ENCODE measurements around the gene GNG7. TPM values are rescaled to one million over a fixed set of nuclear protein-coding genes. Genes with fewer than 3 reads are reported as not detected.

GNG7 gene
- total RNA-seq, 1 experiment from 2014 or later: 0.03 TPM

DNA sequence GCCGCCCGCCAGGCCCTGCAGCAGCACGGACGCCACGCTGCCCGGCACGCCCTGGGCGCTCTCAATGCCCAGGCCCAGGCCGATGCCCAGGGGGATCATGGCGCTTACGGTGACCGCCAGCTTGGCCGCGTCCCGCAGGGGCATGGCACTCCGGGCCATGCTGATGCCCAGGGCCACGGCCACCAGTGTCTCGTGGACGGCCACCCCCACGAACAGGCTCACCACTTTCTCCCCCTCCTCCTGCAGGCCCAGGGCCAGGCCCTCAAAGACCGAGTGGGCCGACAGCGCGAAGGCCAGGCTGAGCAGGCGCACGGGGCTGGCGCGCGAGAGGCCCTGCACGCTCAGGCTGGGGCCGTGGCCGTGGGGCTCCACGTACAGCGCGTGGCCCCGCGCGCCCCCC lies 30.4 kb upstream of the GNG7 start:
- H3K9me3 ChIP-seq (replicated peaks): no peaks in the 10 kb centered on the region; the same call in 1 of the 2 replicates
- H3K36me3 ChIP-seq: peaks cover 33% of the 10 kb centered on the region
- no peak overlapping the region for H3K27ac ChIP-seq
- no peak overlapping the region for H3K4me3 ChIP-seq
- H3K4me1 ChIP-seq (replicated peaks): no peaks in the 10 kb centered on the region
- no peak for DNase-seq (ENCODE audit: low read depth in 1 of 2, low spot score in 2 of 2)
- H3K27me3 ChIP-seq (replicated peaks): peaks cover 13% of the 10 kb centered on the region

DNA sequence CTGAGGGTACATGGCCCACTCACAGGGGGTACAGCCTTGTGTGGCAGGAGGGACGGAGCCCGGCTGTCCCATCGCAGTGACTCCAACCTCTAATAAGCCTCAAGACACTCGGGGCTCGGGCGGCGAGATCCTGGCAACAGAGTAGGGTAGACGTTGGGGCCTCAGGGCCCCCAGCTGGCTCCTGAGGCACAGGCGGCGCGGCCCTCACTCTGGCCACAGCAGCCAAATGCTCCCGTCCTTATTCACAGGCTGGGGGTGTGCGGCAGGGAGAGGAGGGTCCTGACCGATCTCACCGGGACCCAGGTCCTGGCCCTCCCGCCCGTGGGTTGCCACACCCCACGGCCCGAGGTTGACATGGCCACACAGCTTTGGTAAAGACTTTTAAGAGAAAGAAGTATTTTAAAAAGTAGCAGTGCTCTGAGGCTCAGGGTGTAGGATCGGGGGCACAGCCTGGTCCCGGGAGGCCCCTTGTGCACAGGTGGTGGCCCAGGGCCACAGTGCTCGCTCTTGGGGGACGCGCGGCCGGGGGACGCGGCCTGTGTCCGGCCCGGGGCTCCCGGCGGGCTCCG lies 29.7 kb upstream of the GNG7 start:
- Histone ChIP-seq H3K27ac (no peak overlapping the region), H3K36me3 (peaks cover 33% of the 10 kb centered on the region), H3K4me1 (replicated peaks) (no peaks in the 10 kb centered on the region), H3K9me3 (replicated peaks) (no peaks in the 10 kb centered on the region; the same call in 1 of the 2 replicates), H3K27me3 (replicated peaks) (peaks cover 20% of the 10 kb centered on the region), H3K4me3 (no peak overlapping the region)
- no peak for DNase-seq (ENCODE audit: low read depth in 1 of 2, low spot score in 2 of 2)

DNA sequence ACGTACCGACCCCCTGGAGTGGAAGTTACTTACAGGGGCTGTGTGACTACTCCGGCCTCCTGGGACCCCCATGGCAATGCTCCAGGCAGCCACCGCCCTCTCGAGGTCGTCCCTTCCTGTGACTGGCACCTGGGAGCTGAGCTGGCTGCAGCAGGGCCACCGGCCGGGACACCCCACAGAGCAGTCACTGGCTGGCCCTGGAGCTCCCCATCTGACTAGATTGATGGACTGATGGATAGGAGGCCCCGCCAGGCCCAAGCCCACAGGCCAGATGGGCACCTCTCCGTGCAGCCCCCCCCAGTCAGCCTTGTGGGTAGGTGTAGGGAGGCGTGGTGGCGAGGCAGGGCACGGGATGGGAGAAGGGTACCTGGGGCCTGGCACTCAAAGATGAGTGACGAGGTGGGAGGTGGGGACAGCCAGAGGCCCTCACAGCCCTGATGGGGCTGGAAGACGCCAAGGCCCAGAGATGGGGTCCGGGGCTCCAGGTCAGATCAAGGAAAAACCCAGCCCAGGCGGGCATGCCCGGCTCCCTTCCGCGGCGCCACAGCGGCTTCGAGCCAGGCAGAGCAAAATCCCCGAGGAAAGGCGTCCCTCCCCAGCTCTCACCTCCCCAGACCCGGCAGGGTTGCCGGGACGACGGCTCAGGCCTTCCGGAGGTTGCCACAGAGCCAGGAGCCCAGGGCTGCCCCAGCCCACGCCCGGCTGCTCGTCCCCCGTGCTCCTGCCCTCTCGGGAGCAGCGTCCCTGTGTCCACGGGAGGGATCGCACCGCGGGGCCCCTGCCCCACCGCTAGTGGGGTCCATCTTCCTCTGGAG lies 28.9 kb upstream of the GNG7 start:
- Histone ChIP-seq H3K4me3 (no peak overlapping the region), H3K27ac (no peak overlapping the region), H3K36me3 (peaks cover 25% of the 10 kb centered on the region), H3K4me1 (replicated peaks) (no peaks in the 10 kb centered on the region), H3K27me3 (replicated peaks) (peaks cover 28% of the 10 kb centered on the region), H3K9me3 (replicated peaks) (no peaks in the 10 kb centered on the region; the same call in 1 of the 2 replicates)
- no peak for DNase-seq (ENCODE audit: low read depth in 1 of 2, low spot score in 2 of 2)

DNA sequence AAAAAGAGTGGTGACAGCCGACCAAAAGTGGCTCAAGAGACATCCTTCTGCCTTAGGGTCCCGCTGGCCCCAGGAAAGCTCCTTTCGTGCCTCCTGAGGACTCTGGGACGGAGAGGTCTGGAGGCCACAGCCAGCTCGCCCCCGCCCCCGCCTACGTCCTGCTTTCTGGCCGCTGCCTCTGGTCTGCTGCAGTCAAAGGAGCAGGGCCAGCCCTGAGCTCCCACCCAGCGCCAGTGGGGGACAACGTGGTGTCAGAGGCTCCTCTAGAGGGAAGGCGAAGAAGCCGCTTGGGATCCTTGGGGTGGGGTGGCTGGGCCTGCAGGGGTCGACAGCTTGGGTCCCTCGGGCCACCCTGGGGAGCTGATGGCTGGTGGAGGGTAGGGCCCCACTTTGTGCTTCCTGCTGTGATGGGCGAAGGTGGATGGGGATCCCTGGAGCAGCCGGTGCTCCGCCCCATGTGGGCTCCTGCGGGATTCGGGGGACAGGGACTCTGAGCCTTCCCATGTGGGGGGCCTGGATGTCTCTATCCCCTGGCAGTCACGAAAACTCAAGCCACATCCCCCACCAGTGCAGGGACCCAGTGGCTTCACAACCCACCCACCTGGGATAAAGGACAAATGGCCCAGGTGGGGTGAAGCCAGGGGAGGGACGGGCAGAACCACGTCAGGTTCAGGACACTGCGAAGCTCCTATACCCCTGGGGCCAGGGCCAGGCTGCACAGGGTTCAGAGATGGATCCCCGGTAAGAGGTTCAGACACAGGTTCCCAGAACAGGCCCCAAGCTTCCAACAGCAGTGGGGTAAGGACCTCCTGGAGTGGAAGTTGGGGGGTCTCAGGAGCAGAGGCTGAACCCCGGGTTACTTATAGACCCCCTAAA lies 27.7 kb upstream of the GNG7 start:
- H3K36me3 ChIP-seq: peaks cover 13% of the 10 kb centered on the region
- DNase-seq (ENCODE audit: low read depth in 1 of 2, low spot score in 2 of 2): peak in 1 of 2 experiments; percentile 43
- no peaks in the 10 kb centered on the region for H3K9me3 ChIP-seq (replicated peaks)
- H3K4me3 ChIP-seq: no peak overlapping the region
- no peaks in the 10 kb centered on the region for H3K4me1 ChIP-seq (replicated peaks)
- H3K27me3 ChIP-seq (replicated peaks): peaks cover 33% of the 10 kb centered on the region
- no peak overlapping the region for H3K27ac ChIP-seq

DNA sequence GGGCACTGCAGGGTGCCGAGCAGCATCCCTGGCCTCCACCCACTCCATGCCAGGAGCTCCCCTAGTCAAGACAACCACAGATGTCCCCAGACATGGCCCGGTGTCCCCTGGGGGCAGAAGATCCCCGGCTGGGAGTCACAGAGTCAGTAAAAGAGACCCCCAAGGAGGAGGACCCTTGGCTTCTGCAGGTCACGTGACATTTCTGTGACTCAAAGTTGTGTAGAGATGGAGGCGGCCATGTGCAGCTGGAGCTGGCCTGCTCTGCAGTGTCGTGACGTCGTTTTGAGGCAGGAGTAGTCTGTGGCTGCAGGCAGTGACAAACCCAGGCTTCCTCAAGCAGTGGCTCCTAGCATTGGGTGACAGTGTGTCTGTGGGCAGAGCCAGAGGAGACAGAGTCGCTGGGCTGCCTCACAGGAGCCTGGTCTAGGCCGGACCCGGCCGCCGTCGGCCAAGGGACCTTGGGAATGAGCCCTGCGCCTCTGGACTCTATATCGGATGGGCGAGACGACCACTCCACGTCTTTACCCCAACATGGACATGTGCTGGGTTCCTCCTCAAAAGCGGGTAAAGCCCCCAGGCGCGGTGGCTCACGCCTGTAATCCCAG lies 26.4 kb upstream of the GNG7 start:
- H3K27ac ChIP-seq: no peak overlapping the region
- DNase-seq (ENCODE audit: low read depth in 1 of 2, low spot score in 2 of 2): no peak
- H3K9me3 ChIP-seq (replicated peaks): no peaks in the 10 kb centered on the region
- peaks cover 7% of the 10 kb centered on the region for H3K36me3 ChIP-seq
- H3K4me3 ChIP-seq: no peak overlapping the region
- H3K27me3 ChIP-seq (replicated peaks): peaks cover 33% of the 10 kb centered on the region
- no peaks in the 10 kb centered on the region for H3K4me1 ChIP-seq (replicated peaks)

GRCh38 chr19:2727640-2727944 lies 25.1 kb upstream of the GNG7 start:
- Histone ChIP-seq H3K4me3 (no peak overlapping the region), H3K27me3 (replicated peaks) (peaks cover 33% of the 10 kb centered on the region), H3K27ac (no peak overlapping the region), H3K36me3 (peaks cover 2% of the 10 kb centered on the region), H3K9me3 (replicated peaks) (no peaks in the 10 kb centered on the region), H3K4me1 (replicated peaks) (peaks cover 10% of the 10 kb centered on the region)
- DNase-seq (ENCODE audit: low read depth in 1 of 2, low spot score in 2 of 2): peak in 1 of 2 experiments; percentile 43

- Histone ChIP-seq H3K36me3 (no peaks in the 10 kb centered on the region), H3K4me3 (no peak overlapping the region), H3K4me1 (replicated peaks) (peaks cover 11% of the 10 kb centered on the region), H3K9me3 (replicated peaks) (no peaks in the 10 kb centered on the region), H3K27me3 (replicated peaks) (peaks cover 36% of the 10 kb centered on the region), H3K27ac (no peak overlapping the region)
- DNase-seq (ENCODE audit: low read depth in 1 of 2, low spot score in 2 of 2): peak in 1 of 2 experiments; percentile 42
Measured at GRCh38 chr19:2726904-2727639, 24.6 kb upstream of the GNG7 start.

GRCh38 chr19:2726160-2726855 lies 23.8 kb upstream of the GNG7 start:
- Histone ChIP-seq H3K4me1 (replicated peaks) (peaks cover 11% of the 10 kb centered on the region), H3K4me3 (no peak overlapping the region), H3K27me3 (replicated peaks) (peaks cover 43% of the 10 kb centered on the region), H3K36me3 (no peaks in the 10 kb centered on the region), H3K9me3 (replicated peaks) (no peaks in the 10 kb centered on the region), H3K27ac (no peak overlapping the region)
- DNase-seq (ENCODE audit: low read depth in 1 of 2, low spot score in 2 of 2): no peak

DNA sequence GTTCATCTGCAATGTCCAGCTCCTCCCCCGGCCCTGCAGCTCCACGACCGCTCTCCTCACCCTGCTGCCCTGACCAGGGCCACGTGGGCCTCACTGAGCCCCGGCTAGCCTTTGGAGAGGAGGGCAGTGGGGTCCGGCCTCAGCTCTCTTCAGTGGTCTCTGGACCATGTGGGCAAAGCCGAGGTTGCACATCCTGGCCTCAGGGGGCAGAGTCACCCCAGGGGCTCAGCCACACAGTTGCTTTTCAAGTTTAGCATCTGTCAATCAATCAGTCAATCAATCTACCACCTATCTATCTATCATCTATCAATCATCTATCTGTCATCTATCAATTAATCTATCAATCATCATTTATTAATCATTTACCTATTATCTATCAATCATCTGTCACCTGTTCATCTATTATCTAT lies 21.7 kb upstream of the GNG7 start:
- Histone ChIP-seq H3K27ac (no peak overlapping the region), H3K36me3 (no peaks in the 10 kb centered on the region)

GRCh38 chr19:2723747-2724146 lies 21.3 kb upstream of the GNG7 start:
- Histone ChIP-seq H3K4me1 (replicated peaks) (peaks cover 11% of the 10 kb centered on the region), H3K36me3 (no peaks in the 10 kb centered on the region), H3K9me3 (replicated peaks) (no peaks in the 10 kb centered on the region), H3K27ac (no peak overlapping the region), H3K27me3 (replicated peaks) (peaks cover 50% of the 10 kb centered on the region), H3K4me3 (no peak overlapping the region)
- peak in 1 of 2 experiments; percentile 44 for DNase-seq (ENCODE audit: low read depth in 1 of 2, low spot score in 2 of 2)

More for the DNA sequence above, 21.7 kb upstream of the GNG7 start:
- Histone ChIP-seq H3K9me3 (replicated peaks) (no peaks in the 10 kb centered on the region), H3K27me3 (replicated peaks) (peaks cover 54% of the 10 kb centered on the region), H3K4me1 (replicated peaks) (peaks cover 11% of the 10 kb centered on the region), H3K4me3 (no peak overlapping the region)
- DNase-seq (ENCODE audit: low read depth in 1 of 2, low spot score in 2 of 2): no peak

DNA sequence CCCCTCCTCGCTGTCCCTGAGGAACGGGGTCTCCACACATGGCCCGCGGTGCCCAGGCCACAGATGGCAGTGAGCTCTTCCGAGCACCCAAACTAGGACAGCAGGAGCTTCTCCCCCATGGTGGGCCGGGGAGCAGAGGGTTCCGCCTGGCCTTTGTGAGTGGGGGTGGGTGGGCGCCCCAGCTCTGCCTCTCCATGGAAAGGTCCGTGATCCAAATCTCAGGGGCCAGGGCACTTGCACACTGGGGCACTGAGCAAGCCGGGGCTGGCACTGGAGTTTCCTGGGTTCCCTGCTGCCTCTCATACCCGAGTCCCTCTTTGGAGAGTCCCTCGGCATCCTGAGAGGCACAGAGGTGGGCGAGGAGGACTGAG lies 20.8 kb upstream of the GNG7 start:
- Histone ChIP-seq H3K27me3 (replicated peaks) (peaks cover 49% of the 10 kb centered on the region), H3K4me1 (replicated peaks) (peaks cover 11% of the 10 kb centered on the region), H3K9me3 (replicated peaks) (no peaks in the 10 kb centered on the region), H3K27ac (no peak overlapping the region), H3K4me3 (no peak overlapping the region), H3K36me3 (no peaks in the 10 kb centered on the region)
- DNase-seq (ENCODE audit: low read depth in 1 of 2, low spot score in 2 of 2): no peak

DNA sequence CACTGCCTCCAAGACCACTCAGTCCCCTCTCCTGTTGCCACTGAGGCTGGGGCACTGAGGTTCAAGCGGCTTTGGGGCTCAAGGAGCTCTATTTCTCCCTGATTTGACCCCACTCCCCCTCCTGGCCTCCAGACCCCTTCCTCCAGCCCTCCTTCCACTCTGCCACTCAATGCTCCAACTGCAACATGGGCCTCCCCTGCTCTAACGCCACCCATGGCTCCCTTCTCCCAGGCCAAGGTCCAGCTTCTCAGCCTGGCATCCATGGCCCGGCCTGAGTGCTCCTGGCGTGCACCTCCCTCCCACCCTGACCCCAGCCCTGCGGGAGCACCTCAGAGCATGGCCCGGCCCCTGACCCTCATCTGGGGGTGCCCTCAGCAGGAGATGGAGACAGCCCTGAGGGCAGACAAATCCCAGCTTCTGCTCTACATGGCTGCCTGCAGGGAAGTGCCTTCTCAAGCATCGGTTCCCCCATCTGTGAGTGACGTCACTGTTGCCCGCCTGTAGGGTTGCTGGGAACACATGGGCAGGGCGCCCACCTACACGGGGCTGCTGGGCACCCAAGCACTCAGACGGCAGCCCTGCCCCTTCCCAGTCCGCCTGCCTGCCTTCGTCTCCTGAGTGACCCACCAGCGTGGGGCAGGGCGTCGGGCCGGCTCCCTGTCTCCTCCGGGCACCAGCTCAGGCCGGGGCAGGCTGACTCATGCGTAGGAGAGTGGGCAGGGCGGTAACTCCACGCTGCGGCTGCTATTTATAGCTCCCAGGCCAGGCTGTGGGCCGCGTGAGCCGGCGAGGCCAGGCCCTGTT lies 20.2 kb upstream of the GNG7 start:
- H3K27ac ChIP-seq: no peak overlapping the region
- H3K4me1 ChIP-seq (replicated peaks): peaks cover 11% of the 10 kb centered on the region
- no peak overlapping the region for H3K4me3 ChIP-seq
- no peaks in the 10 kb centered on the region for H3K9me3 ChIP-seq (replicated peaks)
- H3K27me3 ChIP-seq (replicated peaks): peaks cover 46% of the 10 kb centered on the region
- DNase-seq (ENCODE audit: low read depth in 1 of 2, low spot score in 2 of 2): peak; percentile 62 to 81
- no peaks in the 10 kb centered on the region for H3K36me3 ChIP-seq

All from SJSA1 (cell line).